ENCODE measurements around the gene CMSS1.

- TF ChIP-seq CTCF (IDR thresholded peaks at IDR 0.05) (no peak), EP300 (IDR thresholded peaks at IDR 0.05) (no peak), POLR2AphosphoS5 (IDR thresholded peaks at IDR 0.05) (no peak)
Observed at GRCh38 chr3:99838755-99839154, 21.1 kb downstream of the CMSS1 start.
